SK-N-SH (cell line): ENCODE results near the gene LRRC36. TPM values are rescaled to one million over a fixed set of nuclear protein-coding genes. Genes with fewer than 3 reads are reported as not detected.

Source experiments
- CTCF ChIA-PET: fragments of 300-600, 350-600 bp; formaldehyde crosslinking; extraction: SDS; loops from one replicate; lab custom pipeline; 2021; lab: Yijun Ruan, JAX
- POLR2A ChIA-PET: fragments of 350-600 bp; sonication (Branson Sonifier 250); formaldehyde crosslinking; extraction: SDS; loops from one replicate; lab custom pipeline; 2020; ENCODE audit warnings: antibody characterized with exemption, inconsistent platforms; lab: Yijun Ruan, JAX
- DNase-seq: peaks from one replicate; pipeline ENCODE4 v3.0.0; 2012
- H2AFZ ChIP-seq: fragments of 200-600 bp; sonication (generic); 2 replicates; pipeline ENCODE4 v1.8.1; 2016; ENCODE audit warnings: antibody characterized with exemption, mild to moderate bottlenecking, low read depth
- H3F3A ChIP-seq: fragments of 200-600 bp; sonication (generic); replicated peaks from 2 replicates; pipeline ENCODE3; 2016; ENCODE audit warnings: antibody characterized with exemption, mild to moderate bottlenecking; ENCODE audit not compliant: insufficient read depth
- H3K27ac ChIP-seq, 2 experiments: fragments of 200-500 bp in 1 of 2; fragments of 200-600 bp in 1 of 2; sonication (Bioruptor generic) in 1 of 2; sonication (generic), shearing (Covaris generic) in 1 of 2; 2 replicates each; pipeline versions ENCODE4 v1.5.1 to v1.6.1; 2014 to 2016; ENCODE audit warnings: low read depth in 2 of 2, inconsistent platforms in 1 of 2, low read length in 1 of 2, mild to moderate bottlenecking in 1 of 2, mixed read lengths in 1 of 2
- H3K27me3 ChIP-seq: fragments of 200-600 bp; sonication (generic), shearing (Covaris generic); 2 replicates; pipeline ENCODE4 v1.6.1; 2016; ENCODE audit warnings: mixed run types; ENCODE audit not compliant: insufficient read depth
- H3K36me3 ChIP-seq, 2 experiments: fragments of 200-500 bp in 1 of 2; fragments of 200-600 bp in 1 of 2; sonication (Bioruptor generic) in 1 of 2; sonication (generic) in 1 of 2; replicated peaks in 1 of 2; 2 replicates each; pipeline versions ENCODE3 to v1.5.1; 2014 to 2016; ENCODE audit warnings: low read length in 1 of 2, mild to moderate bottlenecking in 1 of 2; ENCODE audit not compliant: insufficient read depth in 2 of 2, control insufficient read depth in 1 of 2
- H3K4me1 ChIP-seq, 2 experiments: fragments of 200-500 bp in 1 of 2; fragments of 200-600 bp in 1 of 2; sonication (Bioruptor generic) in 1 of 2; sonication (generic), shearing (Covaris generic) in 1 of 2; 2 replicates each; pipeline versions ENCODE4 v1.5.1 to v1.6.1; 2014 to 2016; ENCODE audit warnings: low read depth in 1 of 2, low read length in 1 of 2, mixed run types in 1 of 2; ENCODE audit not compliant: insufficient read depth in 2 of 2, control insufficient read depth in 1 of 2
- H3K4me2 ChIP-seq: fragments of 200-600 bp; sonication (generic), shearing (Covaris generic); 2 replicates; pipeline ENCODE4 v1.6.1; 2017; ENCODE audit warnings: mixed run types
- H3K4me3 ChIP-seq, 2 experiments: fragments of 200-500 bp in 1 of 2; fragments of 200-600 bp in 1 of 2; sonication (Bioruptor generic) in 1 of 2; sonication (generic), shearing (Covaris generic) in 1 of 2; 2 replicates each; pipeline versions ENCODE4 v1.5.1 to v1.8.1; 2014 to 2016; ENCODE audit warnings: low read depth in 2 of 2, inconsistent platforms in 1 of 2, low read length in 1 of 2, mild to moderate bottlenecking in 1 of 2, mixed read lengths in 1 of 2, moderate library complexity in 1 of 2
- H3K79me2 ChIP-seq: fragments of 200-600 bp; sonication (generic); 2 replicates; pipeline ENCODE4 v1.8.1; 2017; ENCODE audit warnings: mild to moderate bottlenecking; ENCODE audit not compliant: insufficient read depth
- H3K9ac ChIP-seq: fragments of 200-600 bp; sonication (generic); 2 replicates; pipeline ENCODE4 v1.6.1; 2017; ENCODE audit warnings: mixed run types
- H3K9me2 ChIP-seq: fragments of 200-600 bp; sonication (generic); 2 replicates; pipeline ENCODE4 v1.6.1; 2017; ENCODE audit warnings: mixed run types
- H3K9me3 ChIP-seq: fragments of 200-600 bp; sonication (generic); 2 replicates; pipeline ENCODE4 v1.6.1; 2017; ENCODE audit warnings: mixed run types, mild to moderate bottlenecking, moderate library complexity
- H4K20me1 ChIP-seq: fragments of 200-600 bp; sonication (generic); 2 replicates; pipeline ENCODE4 v1.6.1; 2017; ENCODE audit warnings: mild to moderate bottlenecking, mixed run types; ENCODE audit not compliant: insufficient read depth
- CHD2 ChIP-seq: fragments of 150-350 bp; IDR thresholded peaks from 2 replicates; pipeline ENCODE4 v1.6.1; 2018; ENCODE audit warnings: low read length; ENCODE audit not compliant: partially characterized antibody
- EP300 ChIP-seq, 2 experiments: IDR thresholded peaks; 2 replicates each; pipeline versions ENCODE4 v1.4.0 to v1.6.1; 2012; ENCODE audit warnings: borderline replicate concordance in 1 of 2, low read depth in 1 of 2, low read length in 1 of 2
- EZH2phosphoT487 ChIP-seq: fragments of 200-600 bp; sonication (generic); IDR thresholded peaks from 2 replicates; pipeline ENCODE4 v1.6.1; 2017; ENCODE audit warnings: low read depth, mixed run types, mild to moderate bottlenecking, antibody characterized with exemption, moderate library complexity, borderline replicate concordance
- GABPA ChIP-seq: IDR thresholded peaks from 2 replicates; pipeline ENCODE4 v1.4.0; 2012; ENCODE audit warnings: low read depth, mild to moderate bottlenecking
- GATA2 ChIP-seq: sonication (generic); formaldehyde crosslinking; IDR thresholded peaks from 2 replicates; pipeline ENCODE4 v1.5.0; 2020; ENCODE audit warnings: mild to moderate bottlenecking, missing genetic modification reagents
- JUND ChIP-seq: IDR thresholded peaks from 2 replicates; pipeline ENCODE4 v1.4.0; 2012
- MEF2A ChIP-seq: IDR thresholded peaks from 2 replicates; pipeline ENCODE4 v1.4.0; 2012; ENCODE audit warnings: low read depth, borderline replicate concordance
- MXI1 ChIP-seq: IDR thresholded peaks from 2 replicates; pipeline ENCODE4 v1.6.1; 2012; ENCODE audit warnings: mild to moderate bottlenecking, low read depth, low read length, improper control_type of control experiment
- NFIC ChIP-seq: IDR thresholded peaks from 2 replicates; pipeline ENCODE4 v1.4.0; 2012; ENCODE audit warnings: borderline replicate concordance
- NRF1 ChIP-seq: IDR thresholded peaks from 2 replicates; pipeline ENCODE4 v1.6.1; 2012; ENCODE audit warnings: low read depth, mild to moderate bottlenecking, low read length
- PBX3 ChIP-seq: IDR thresholded peaks from 2 replicates; pipeline ENCODE4; 2012
- POLR2AphosphoS5 ChIP-seq: IDR thresholded peaks from 2 replicates; pipeline ENCODE4 v1.6.1; 2012; ENCODE audit warnings: low read depth, low read length
- REST ChIP-seq: IDR thresholded peaks from 2 replicates; pipeline ENCODE4 v1.6.1; 2012; ENCODE audit warnings: mild to moderate bottlenecking, low read depth, low read length, moderate library complexity
- RFX5 ChIP-seq: IDR thresholded peaks from 2 replicates; pipeline ENCODE4 v1.6.1; 2012; ENCODE audit warnings: mild to moderate bottlenecking, improper control_type of control experiment, low read length
- SIN3A ChIP-seq: IDR thresholded peaks from 2 replicates; pipeline ENCODE4 v1.6.1; 2012; ENCODE audit warnings: low read depth, mild to moderate bottlenecking, low read length, moderate library complexity, borderline replicate concordance
- SMC3 ChIP-seq: IDR thresholded peaks from 2 replicates; pipeline ENCODE4 v1.6.1; 2012; ENCODE audit warnings: low read depth, low read length, improper control_type of control experiment
- TCF12 ChIP-seq: IDR thresholded peaks from 2 replicates; pipeline ENCODE4 v1.4.0; 2012
- TEAD4 ChIP-seq: IDR thresholded peaks from 2 replicates; pipeline ENCODE4 v1.4.0; 2012; ENCODE audit warnings: mild to moderate bottlenecking, borderline replicate concordance; ENCODE audit not compliant: insufficient read depth
- USF1 ChIP-seq: IDR thresholded peaks from 2 replicates; pipeline ENCODE4 v1.4.0; 2012; ENCODE audit warnings: low read depth, borderline replicate concordance
- USF2 ChIP-seq: fragments of 150-350 bp; IDR thresholded peaks from 2 replicates; pipeline ENCODE4 v1.6.1; 2017; ENCODE audit warnings: antibody characterized with exemption, low read length, low read depth, borderline replicate concordance
- YY1 ChIP-seq: IDR thresholded peaks from 2 replicates; pipeline ENCODE4 v1.4.0; 2012; ENCODE audit warnings: low read depth, mild to moderate bottlenecking
- WGBS: methylation state at CpG from one replicate; pipeline ENCODE4 v1.1.6; 2017; ENCODE audit warnings: low lambda C conversion rate; 5-methylcytosine and 5-hydroxymethylcytosine counted together
- polyA plus RNA-seq, 3 experiments: library from polyadenylated mRNA; depleted of rRNA; stranded (reverse); fragments of >200 nt; gene quantifications; 2 replicates each; pipeline ENCODE4 v1.2.3, GENCODE V29; 2012

LRRC36 gene
- polyA plus RNA-seq, 1 of the 3 experiments (the other 2 are of a cell fraction), result 0.92 TPM

- TF ChIP-seq NFIC (no peak), PBX3 (no peak)
These were observed 38.1 kb downstream of the LRRC36 start (continued) for GRCh38 chr16:67364600-67365235.

- no peak overlapping the region for H3K4me3 ChIP-seq
- H3K4me1 ChIP-seq, result no peaks in the 10 kb centered on the region
- peaks cover 6% of the 10 kb centered on the region for H3F3A ChIP-seq
- no peak for DNase-seq
- no peaks in the 10 kb centered on the region for H3K36me3 ChIP-seq
- CTCF ChIA-PET, result interaction anchor here (2.3 kb wide), 1 partner anchor 46 kb away, joined by 8 read pairs; the partner anchor contains the start of gene ZDHHC1
- H3K9me3 ChIP-seq, result no peaks in the 10 kb centered on the region
- no peak for TF ChIP-seq EP300 (IDR thresholded peaks at IDR 0.05; ENCODE audit: borderline replicate concordance in 1 of 2, low read depth in 1 of 2, low read length in 1 of 2)
- TF ChIP-seq RFX5, result no peak
- no peak for TF ChIP-seq USF2
- no peak for TF ChIP-seq SMC3
- TF ChIP-seq GATA2 (CRISPR knock-in tag), result no peak
- TF ChIP-seq POLR2AphosphoS5, result no peak
- no peak for TF ChIP-seq MXI1
- no peak for TF ChIP-seq TEAD4
- TF ChIP-seq TCF12, result no peak
- no peak for TF ChIP-seq USF1
- TF ChIP-seq GABPA, result no peak
- no peak for TF ChIP-seq NFIC
- no peak for TF ChIP-seq REST
- TF ChIP-seq NRF1, result no peak
- no peak for TF ChIP-seq JUND
- TF ChIP-seq CHD2, result no peak
- TF ChIP-seq EZH2phosphoT487, result no peak
- no peak for TF ChIP-seq YY1
- no peak for TF ChIP-seq SIN3A
- no peak for TF ChIP-seq MEF2A
- TF ChIP-seq, all 33 proteins: peak for 0
- POLR2A ChIA-PET, result no interaction called here
- Histone ChIP-seq H3K79me2 (no peaks in the 10 kb centered on the region), H3K27ac (no peak overlapping the region), H3K27me3 (no peaks in the 10 kb centered on the region; the same call in 1 of the 2 replicates), H3K9me2 (no peaks in the 10 kb centered on the region), H3K4me2 (no peak overlapping the region), H3K9ac (no peak overlapping the region), H4K20me1 (no peaks in the 10 kb centered on the region), H2AFZ (no peak overlapping the region)
- WGBS, result 67% methylated on average over 4 of the region's 4 CpGs
These were observed 44.0 kb downstream of the LRRC36 start for GRCh38 chr16:67370661-67371060.
